HepG2 (cell line): ENCODE measurements around the gene HSP90AB1. TPM values are rescaled to one million over a fixed set of nuclear protein-coding genes. Genes with fewer than 3 reads are reported as not detected.

ENCODE experiments used
- ESRRA ChIP-seq: sonication (generic); formaldehyde crosslinking; IDR thresholded peaks from 2 replicates; pipeline ENCODE4 v1.5.1; 2020; ENCODE audit warnings: mild to moderate bottlenecking, low read depth, missing genetic modification reagents
- ISX ChIP-seq: sonication (generic); formaldehyde crosslinking; conservative IDR thresholded peaks from 2 replicates; pipeline ENCODE4 v1.5.0; 2020; ENCODE audit warnings: missing genetic modification reagents
- PHF8 ChIP-seq: sonication (generic); formaldehyde crosslinking; IDR thresholded peaks from 2 replicates; pipeline ENCODE4 v1.5.0; 2020; ENCODE audit warnings: missing genetic modification reagents
- SOX13 ChIP-seq, 3 experiments: fragments of 450-650 bp in 1 of 3; sonication (generic) in 1 of 3; formaldehyde crosslinking in 1 of 3; IDR thresholded peaks in 2 of 3; conservative IDR thresholded peaks in 1 of 3; 2 replicates each; pipeline versions ENCODE4 v1.5.0 to v1.6.1; 2016 to 2020; ENCODE audit warnings: antibody characterized with exemption in 1 of 3, mild to moderate bottlenecking in 1 of 3, missing compliant biosample characterization in 1 of 3, missing genetic modification reagents in 1 of 3, moderate library complexity in 1 of 3
- TAF1 ChIP-seq: sonication (generic); formaldehyde crosslinking; IDR thresholded peaks from 2 replicates; pipeline ENCODE4 v1.4.0; 2020; ENCODE audit warnings: missing genetic modification reagents
- ZFP37 ChIP-seq: sonication (generic); formaldehyde crosslinking; IDR thresholded peaks from 2 replicates; pipeline ENCODE4 v1.4.0; 2020; ENCODE audit warnings: missing genetic modification reagents, borderline replicate concordance
- ZHX1 ChIP-seq: sonication (generic); formaldehyde crosslinking; IDR thresholded peaks from 2 replicates; pipeline ENCODE4 v1.8.1; 2022; ENCODE audit warnings: low read depth, mild to moderate bottlenecking, missing genetic modification reagents
- ZNF124 ChIP-seq: sonication (generic); formaldehyde crosslinking; IDR thresholded peaks from 2 replicates; pipeline ENCODE4 v1.4.0; 2020; ENCODE audit warnings: missing genetic modification reagents
- ZNF30 ChIP-seq: sonication (generic); formaldehyde crosslinking; IDR thresholded peaks from 2 replicates; pipeline ENCODE4 v1.5.0; 2020; ENCODE audit warnings: mild to moderate bottlenecking, missing genetic modification reagents
- ZNF432 ChIP-seq: sonication (generic); formaldehyde crosslinking; IDR thresholded peaks from 2 replicates; pipeline ENCODE4 v1.5.0; 2020; ENCODE audit warnings: missing genetic modification reagents, mild to moderate bottlenecking, borderline replicate concordance
- ZNF557 ChIP-seq: sonication (generic); formaldehyde crosslinking; IDR thresholded peaks from 2 replicates; pipeline ENCODE4 v1.4.0; 2020; ENCODE audit warnings: missing genetic modification reagents
- ZNF646 ChIP-seq: sonication (generic); formaldehyde crosslinking; IDR thresholded peaks from 2 replicates; pipeline ENCODE4 v1.9.0; 2021; ENCODE audit warnings: mild to moderate bottlenecking, missing genetic modification reagents
- polyA plus RNA-seq, 8 experiments: library from polyadenylated mRNA; depleted of rRNA in 3 of 8; stranded (reverse) in 7 of 8; unstranded in 1 of 8; fragments of >200 nt; fragmentation: Illumina TruSeq in 4 of 8; extraction: Trizol in 4 of 8; gene quantifications; 2 replicates each; pipeline versions ENCODE4 v1.2.1 to v1.2.3, GENCODE V29; 2011 to 2016; ENCODE audit warnings: low read depth in 4 of 8, missing spikeins in 1 of 8, mixed read lengths in 1 of 8; ENCODE audit not compliant: insufficient read depth in 1 of 8
- total RNA-seq, 5 experiments: library from RNA; depleted of rRNA; stranded (reverse); fragments of >200 nt; fragmentation: Illumina TruSeq; extraction: Trizol; gene quantifications; 2 replicates each; pipeline ENCODE4 v1.2.3, GENCODE V29; 2016; ENCODE audit warnings: low read depth in 1 of 5
- TF ChIP-seq, protein P1 (sequence below): sonication (generic); formaldehyde crosslinking; IDR thresholded peaks from 2 replicates; pipeline ENCODE4 v1.4.0; 2020; ENCODE audit warnings: mild to moderate bottlenecking, missing genetic modification reagents
- TF ChIP-seq, protein P2 (sequence below): sonication (generic); formaldehyde crosslinking; IDR thresholded peaks from 2 replicates; pipeline ENCODE4; 2020; ENCODE audit warnings: missing genetic modification reagents, mild to moderate bottlenecking, borderline replicate concordance

HSP90AB1 gene
- total and polyA plus RNA-seq, 2 of the 13 experiments (the other 11 are each of a cell fraction or from before 2014, with no cell fraction given): 1,325 to 1,472 TPM

DNA sequence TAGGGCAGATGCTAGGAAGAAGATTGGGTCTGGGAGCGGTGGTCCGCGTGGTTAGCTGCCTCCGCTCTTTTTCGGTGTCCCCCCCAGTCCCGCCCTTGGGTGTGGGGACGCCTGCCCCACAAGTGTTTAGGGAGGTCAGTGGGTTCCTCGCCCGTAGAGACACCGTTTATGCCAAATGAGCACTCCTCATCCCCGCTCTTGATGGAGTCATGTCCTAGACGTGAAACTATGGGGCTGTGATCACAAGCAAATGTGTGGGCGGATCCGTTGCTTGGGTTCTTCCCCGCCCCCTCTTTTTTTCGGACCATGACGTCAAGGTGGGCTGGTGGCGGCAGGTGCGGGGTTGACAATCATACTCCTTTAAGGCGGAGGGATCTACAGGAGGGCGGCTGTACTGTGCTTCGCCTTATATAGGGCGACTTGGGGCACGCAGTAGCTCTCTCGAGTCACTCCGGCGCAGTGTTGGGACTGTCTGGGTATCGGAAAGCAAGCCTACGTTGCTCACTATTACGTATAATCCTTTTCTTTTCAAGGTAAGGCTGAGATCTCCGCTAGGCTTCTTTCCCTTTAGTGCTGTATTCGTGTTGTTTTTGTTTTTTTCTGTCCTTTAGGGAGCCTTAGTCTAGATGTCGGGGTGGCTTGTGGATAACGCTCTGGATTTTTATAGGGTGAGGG lies at the start of gene HSP90AB1 (continued):
- TF ChIP-seq, protein P1, sequence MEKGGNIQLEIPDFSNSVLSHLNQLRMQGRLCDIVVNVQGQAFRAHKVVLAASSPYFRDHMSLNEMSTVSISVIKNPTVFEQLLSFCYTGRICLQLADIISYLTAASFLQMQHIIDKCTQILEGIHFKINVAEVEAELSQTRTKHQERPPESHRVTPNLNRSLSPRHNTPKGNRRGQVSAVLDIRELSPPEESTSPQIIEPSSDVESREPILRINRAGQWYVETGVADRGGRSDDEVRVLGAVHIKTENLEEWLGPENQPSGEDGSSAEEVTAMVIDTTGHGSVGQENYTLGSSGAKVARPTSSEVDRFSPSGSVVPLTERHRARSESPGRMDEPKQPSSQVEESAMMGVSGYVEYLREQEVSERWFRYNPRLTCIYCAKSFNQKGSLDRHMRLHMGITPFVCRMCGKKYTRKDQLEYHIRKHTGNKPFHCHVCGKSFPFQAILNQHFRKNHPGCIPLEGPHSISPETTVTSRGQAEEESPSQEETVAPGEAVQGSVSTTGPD (CRISPR knock-in tag): no peak
- TF ChIP-seq SOX13 (IDR thresholded peaks at IDR 0.05) (no peak), SOX13 (CRISPR knock-in tag; conservative IDR thresholded peaks at IDR 0.05 in 1 of 2, IDR thresholded peaks at IDR 0.05 in 1 of 2) (peak in 1 of 2 experiments; percentile 62; a peak in 2 of 4 replicates), ZFP37 (CRISPR knock-in tag) (peak; percentile 94; the same call in 1 of the 2 replicates), ZNF646 (CRISPR knock-in tag) (0 out of 2 replicates have a peak, but pooled peaks have one; percentile 8), ESRRA (CRISPR knock-in tag) (peak; percentile 40), ZNF30 (no peak), ZNF124 (no peak), ISX (CRISPR knock-in tag) (peak; percentile 90; the same call in 1 of the 2 replicates), PHF8 (CRISPR knock-in tag) (peak; percentile 79), ZNF432 (CRISPR knock-in tag) (no peak), TAF1 (peak; percentile 99), ZNF557 (peak; percentile 98), ZHX1 (CRISPR knock-in tag) (0 out of 2 replicates have a peak, but pooled peaks have one; percentile 4)
- TF ChIP-seq, protein P2, sequence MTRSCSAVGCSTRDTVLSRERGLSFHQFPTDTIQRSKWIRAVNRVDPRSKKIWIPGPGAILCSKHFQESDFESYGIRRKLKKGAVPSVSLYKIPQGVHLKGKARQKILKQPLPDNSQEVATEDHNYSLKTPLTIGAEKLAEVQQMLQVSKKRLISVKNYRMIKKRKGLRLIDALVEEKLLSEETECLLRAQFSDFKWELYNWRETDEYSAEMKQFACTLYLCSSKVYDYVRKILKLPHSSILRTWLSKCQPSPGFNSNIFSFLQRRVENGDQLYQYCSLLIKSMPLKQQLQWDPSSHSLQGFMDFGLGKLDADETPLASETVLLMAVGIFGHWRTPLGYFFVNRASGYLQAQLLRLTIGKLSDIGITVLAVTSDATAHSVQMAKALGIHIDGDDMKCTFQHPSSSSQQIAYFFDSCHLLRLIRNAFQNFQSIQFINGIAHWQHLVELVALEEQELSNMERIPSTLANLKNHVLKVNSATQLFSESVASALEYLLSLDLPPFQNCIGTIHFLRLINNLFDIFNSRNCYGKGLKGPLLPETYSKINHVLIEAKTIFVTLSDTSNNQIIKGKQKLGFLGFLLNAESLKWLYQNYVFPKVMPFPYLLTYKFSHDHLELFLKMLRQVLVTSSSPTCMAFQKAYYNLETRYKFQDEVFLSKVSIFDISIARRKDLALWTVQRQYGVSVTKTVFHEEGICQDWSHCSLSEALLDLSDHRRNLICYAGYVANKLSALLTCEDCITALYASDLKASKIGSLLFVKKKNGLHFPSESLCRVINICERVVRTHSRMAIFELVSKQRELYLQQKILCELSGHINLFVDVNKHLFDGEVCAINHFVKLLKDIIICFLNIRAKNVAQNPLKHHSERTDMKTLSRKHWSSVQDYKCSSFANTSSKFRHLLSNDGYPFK (CRISPR knock-in tag): no peak
